ENCODE measurements around the gene PRKCH. TPM values are rescaled to one million over a fixed set of nuclear protein-coding genes. Genes with fewer than 3 reads are reported as not detected.

Gene PRKCH
- total and polyA plus RNA-seq, 9 of the 15 experiments (the other 6 are each of a cell fraction or from before 2014, with no cell fraction given), result 0.61 to 4.4 (median 4.0) TPM

GRCh38 chr14:61388976-61389576 lies 67.7 kb downstream of the PRKCH start:
- TF ChIP-seq HMBOX1 (IDR thresholded peaks at IDR 0.05) (no peak), FOXP1 (CRISPR knock-in tag; IDR thresholded peaks at IDR 0.05) (no peak), MITF (IDR thresholded peaks at IDR 0.05) (no peak), ZNF23 (CRISPR knock-in tag; IDR thresholded peaks at IDR 0.05) (no peak), FOXO4 (CRISPR knock-in tag; IDR thresholded peaks at IDR 0.05) (no peak), SNIP1 (IDR thresholded peaks at IDR 0.05; ENCODE audit: low read depth) (no peak)
- H3K27me3 ChIP-seq (ENCODE audit: control insufficient read depth in 2 of 2, insufficient read depth in 2 of 2, low read length in 2 of 2), result no peaks in the 10 kb centered on the region; a peak in 1 of 5 replicates
- ChIA-PET POLR2A (interaction anchor here (0.9 kb wide), 1 partner anchor 11 kb away, joined by 3 read pairs; no protein-coding TSS in a partner anchor), CTCF (ENCODE audit: low intra/inter-chr PET ratio) (no interaction called here)
- H3K36me3 ChIP-seq (ENCODE audit: control insufficient read depth, insufficient read depth, low read length), result no peaks in the 10 kb centered on the region
- H4K20me1 ChIP-seq (replicated peaks; ENCODE audit: control insufficient read depth, insufficient read depth, low read length), result no peaks in the 10 kb centered on the region
- H3K4me1 ChIP-seq (replicated peaks in 1 of 2; ENCODE audit: control insufficient read depth in 2 of 2, insufficient read depth in 2 of 2, low read length in 2 of 2), result no peaks in the 10 kb centered on the region
- no peak overlapping the region for H3K4me3 ChIP-seq
- no peaks in the 10 kb centered on the region for H3K9me1 ChIP-seq (ENCODE audit: control insufficient read depth, insufficient read depth, low read length)
- no peak overlapping the region for H3K9ac ChIP-seq (ENCODE audit: insufficient read depth in 1 of 2, low read depth in 2 of 2, low read length in 2 of 2)
- no peaks in the 10 kb centered on the region for H3K79me2 ChIP-seq (ENCODE audit: control insufficient read depth, insufficient read depth, low read length)
- DNase-seq (ENCODE audit: extremely low read depth in 1 of 4, low spot score in 3 of 4), result no peak
- BruUV-seq (replicated peaks), result no TSS peak
- no peak for ATAC-seq
- intact Hi-C loops (cut with micrococcal nuclease) (no loop called here), in situ Hi-C loops (cut with MboI) (no loop called here)
- no peak overlapping the region for H3K27ac ChIP-seq (ENCODE audit: extremely low read depth, low read depth, low read length)
- 24% methylated on average over 5 of the region's 5 CpGs for WGBS (ENCODE audit: insufficient coverage, low coverage, missing lambda C conversion rate)
- H2AFZ ChIP-seq (ENCODE audit: low read depth, low read length), result no peak overlapping the region
- no peak overlapping the region for H3K4me2 ChIP-seq (ENCODE audit: insufficient read depth, low read length)
- FAIRE-seq, result no peak
- no peaks in the 10 kb centered on the region for H3K9me3 ChIP-seq (replicated peaks; ENCODE audit: control insufficient read depth, insufficient read depth, low read depth, low read length)
